PC-9 (cell line): ENCODE data around the gene TRMU. TPM values are rescaled to one million over a fixed set of nuclear protein-coding genes. Genes with fewer than 3 reads are reported as not detected.

Experiments used
- BruUV-seq: library from RNA; stranded (reverse); fragments of 400-500 nt; replicated peaks from 2 replicates; lab custom pipeline; 2021; lab: Mats Ljungman, UMichigan
- CTCF ChIA-PET: fragments of 300-600 bp; sonication (Branson Sonifier 250); formaldehyde crosslinking; loops from one replicate; lab custom pipeline; 2022; ENCODE audit warnings: antibody characterized with exemption; lab: Charles Lee
- POLR2A ChIA-PET: fragments of 300-600 bp; sonication (Branson Sonifier 250); formaldehyde crosslinking; loops from one replicate; lab custom pipeline; 2022; ENCODE audit warnings: antibody characterized with exemption; ENCODE audit not compliant: unreplicated experiment; lab: Charles Lee
- DNase-seq, 2 experiments: peaks; one replicate each; pipeline versions ENCODE4 v3.0.0 to v3.0.0-alpha.2; 2015 to 2022; ENCODE audit warnings: mixed read lengths in 1 of 2
- H2AFZ ChIP-seq: fragments of 200-600 bp; sonication (generic); 2 replicates; pipeline ENCODE4 v1.8.1; 2017; ENCODE audit warnings: antibody characterized with exemption
- H3F3A ChIP-seq: fragments of 200-600 bp; sonication (generic); 2 replicates; pipeline ENCODE4 v1.8.1; 2017; ENCODE audit warnings: antibody characterized with exemption, mild to moderate bottlenecking, low read depth; ENCODE audit not compliant: insufficient read depth
- H3K27ac ChIP-seq: fragments of 200-600 bp; sonication (generic); 2 replicates; pipeline ENCODE4 v1.6.1; 2016; ENCODE audit warnings: mixed run types
- H3K27me3 ChIP-seq: fragments of 200-600 bp; sonication (generic); 2 replicates; pipeline ENCODE4 v1.6.1; 2016; ENCODE audit warnings: low read depth, mixed run types; ENCODE audit not compliant: insufficient read depth
- H3K36me3 ChIP-seq: fragments of 200-600 bp; sonication (generic); 2 replicates; pipeline ENCODE4 v1.6.1; 2016; ENCODE audit warnings: low read depth, mixed run types
- H3K4me1 ChIP-seq: fragments of 200-600 bp; sonication (generic); replicated peaks from 2 replicates; pipeline ENCODE4 v1.6.1; 2016; ENCODE audit warnings: mixed run types; ENCODE audit not compliant: insufficient read depth
- H3K4me2 ChIP-seq: fragments of 200-600 bp; sonication (generic); 2 replicates; pipeline ENCODE4 v1.6.1; 2017; ENCODE audit warnings: mixed run types
- H3K4me3 ChIP-seq: fragments of 200-600 bp; sonication (generic); 2 replicates; pipeline ENCODE4 v1.6.1; 2016; ENCODE audit warnings: mixed run types
- H3K79me2 ChIP-seq: fragments of 200-600 bp; sonication (generic); 2 replicates; pipeline ENCODE4 v1.6.1; 2017; ENCODE audit warnings: low read depth, mixed run types
- H3K9me2 ChIP-seq: fragments of 200-600 bp; sonication (generic); 2 replicates; pipeline ENCODE4 v1.8.1; 2017; ENCODE audit warnings: mild to moderate bottlenecking; ENCODE audit not compliant: insufficient read depth
- H3K9me3 ChIP-seq: fragments of 200-600 bp; sonication (generic); 2 replicates; pipeline ENCODE4 v1.8.1; 2016; ENCODE audit warnings: low read depth; ENCODE audit not compliant: insufficient read depth
- H4K20me1 ChIP-seq: fragments of 200-600 bp; sonication (generic); 2 replicates; pipeline ENCODE4 v1.8.1; 2017; ENCODE audit not compliant: insufficient read depth
- EZH2 ChIP-seq: fragments of 200-600 bp; sonication (generic); IDR thresholded peaks from 2 replicates; pipeline ENCODE4 v1.8.0; 2017; ENCODE audit warnings: antibody characterized with exemption, low read depth
- intact Hi-C: fragments of 100-400 bp; cut with micrococcal nuclease; formaldehyde crosslinking; loops from one replicate; pipeline ENCODE4 v1.10.0; 2022; ENCODE audit not compliant: unreplicated experiment
- total RNA-seq: library from RNA; stranded (reverse); gene quantifications from 2 replicates; pipeline ENCODE4 v1.2.3, GENCODE V29; 2021
- TF ChIP-seq, protein P1 (sequence below): fragments of 200-600 bp; sonication (generic); conservative IDR thresholded peaks from 2 replicates; pipeline ENCODE4 v1.6.1; 2017; ENCODE audit warnings: mixed run types, antibody characterized with exemption, mild to moderate bottlenecking, moderate library complexity

Gene TRMU
- total RNA-seq, 1 experiment from 2014 or later: 58.2 TPM

- no peak overlapping the region for H3K4me3 ChIP-seq
- ChIA-PET CTCF (interaction anchor here (0.5 kb wide), 1 partner anchor 244 kb away, joined by 5 read pairs; no protein-coding TSS in a partner anchor), POLR2A (no interaction called here)
- H3K36me3 ChIP-seq: peaks cover 8% of the 10 kb centered on the region; the same call in 1 of the 2 replicates
- TF ChIP-seq, protein P1, sequence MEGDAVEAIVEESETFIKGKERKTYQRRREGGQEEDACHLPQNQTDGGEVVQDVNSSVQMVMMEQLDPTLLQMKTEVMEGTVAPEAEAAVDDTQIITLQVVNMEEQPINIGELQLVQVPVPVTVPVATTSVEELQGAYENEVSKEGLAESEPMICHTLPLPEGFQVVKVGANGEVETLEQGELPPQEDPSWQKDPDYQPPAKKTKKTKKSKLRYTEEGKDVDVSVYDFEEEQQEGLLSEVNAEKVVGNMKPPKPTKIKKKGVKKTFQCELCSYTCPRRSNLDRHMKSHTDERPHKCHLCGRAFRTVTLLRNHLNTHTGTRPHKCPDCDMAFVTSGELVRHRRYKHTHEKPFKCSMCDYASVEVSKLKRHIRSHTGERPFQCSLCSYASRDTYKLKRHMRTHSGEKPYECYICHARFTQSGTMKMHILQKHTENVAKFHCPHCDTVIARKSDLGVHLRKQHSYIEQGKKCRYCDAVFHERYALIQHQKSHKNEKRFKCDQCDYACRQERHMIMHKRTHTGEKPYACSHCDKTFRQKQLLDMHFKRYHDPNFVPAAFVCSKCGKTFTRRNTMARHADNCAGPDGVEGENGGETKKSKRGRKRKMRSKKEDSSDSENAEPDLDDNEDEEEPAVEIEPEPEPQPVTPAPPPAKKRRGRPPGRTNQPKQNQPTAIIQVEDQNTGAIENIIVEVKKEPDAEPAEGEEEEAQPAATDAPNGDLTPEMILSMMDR: no peak
- TF ChIP-seq EZH2: no peak
- H4K20me1 ChIP-seq: no peaks in the 10 kb centered on the region
- no TSS peak for BruUV-seq
- H3K4me2 ChIP-seq: no peak overlapping the region
- no peaks in the 10 kb centered on the region for H3K9me3 ChIP-seq
- no peaks in the 10 kb centered on the region for H3K4me1 ChIP-seq
- no peak for DNase-seq
- H3K9me2 ChIP-seq: no peaks in the 10 kb centered on the region
- no peak overlapping the region for H3K27ac ChIP-seq
- H3K27me3 ChIP-seq: no peaks in the 10 kb centered on the region
- H2AFZ ChIP-seq: no peak overlapping the region
- intact Hi-C loops: no loop called here
- H3F3A ChIP-seq: no peaks in the 10 kb centered on the region; the same call in 1 of the 2 replicates
- no peaks in the 10 kb centered on the region for H3K79me2 ChIP-seq
These were observed 16.9 kb upstream of the TRMU start for GRCh38 chr22:46318576-46318975.

DNA sequence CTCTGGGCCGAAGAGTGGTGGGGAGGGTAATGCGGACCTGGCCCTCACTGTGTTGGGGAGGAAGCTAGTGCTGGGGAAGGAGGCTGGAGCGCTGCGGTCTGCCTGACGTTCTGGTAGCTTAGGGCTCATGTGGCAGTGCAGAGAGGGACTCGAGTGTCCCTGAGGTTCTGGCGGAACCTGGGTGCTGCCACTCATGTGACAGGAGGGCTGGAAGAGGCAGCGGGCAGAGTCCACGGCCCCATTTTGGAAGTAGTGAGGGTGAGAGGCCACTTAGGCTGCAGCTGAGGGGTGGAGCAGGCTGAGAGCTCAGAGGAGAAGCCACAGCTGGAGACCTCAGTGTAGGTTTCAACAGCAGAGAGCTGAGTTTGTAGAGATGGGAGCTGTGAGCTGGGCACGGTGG is 16.2 kb upstream of the TRMU start:
- no TSS peak for BruUV-seq
- Histone ChIP-seq H3K27me3 (no peaks in the 10 kb centered on the region), H3K9me3 (no peaks in the 10 kb centered on the region), H3F3A (no peaks in the 10 kb centered on the region; the same call in 1 of the 2 replicates), H3K4me3 (no peak overlapping the region), H3K9me2 (no peaks in the 10 kb centered on the region), H3K79me2 (no peaks in the 10 kb centered on the region), H4K20me1 (no peaks in the 10 kb centered on the region), H3K27ac (no peak overlapping the region), H3K4me1 (no peaks in the 10 kb centered on the region), H3K4me2 (no peak overlapping the region), H3K36me3 (peaks cover 8% of the 10 kb centered on the region; the same call in 1 of the 2 replicates), H2AFZ (no peak overlapping the region)
- POLR2A ChIA-PET: no interaction called here
- DNase-seq: no peak
- CTCF ChIA-PET: no interaction called here
- intact Hi-C loops: no loop called here
- TF ChIP-seq, protein P1: no peak
- TF ChIP-seq EZH2: no peak

DNA sequence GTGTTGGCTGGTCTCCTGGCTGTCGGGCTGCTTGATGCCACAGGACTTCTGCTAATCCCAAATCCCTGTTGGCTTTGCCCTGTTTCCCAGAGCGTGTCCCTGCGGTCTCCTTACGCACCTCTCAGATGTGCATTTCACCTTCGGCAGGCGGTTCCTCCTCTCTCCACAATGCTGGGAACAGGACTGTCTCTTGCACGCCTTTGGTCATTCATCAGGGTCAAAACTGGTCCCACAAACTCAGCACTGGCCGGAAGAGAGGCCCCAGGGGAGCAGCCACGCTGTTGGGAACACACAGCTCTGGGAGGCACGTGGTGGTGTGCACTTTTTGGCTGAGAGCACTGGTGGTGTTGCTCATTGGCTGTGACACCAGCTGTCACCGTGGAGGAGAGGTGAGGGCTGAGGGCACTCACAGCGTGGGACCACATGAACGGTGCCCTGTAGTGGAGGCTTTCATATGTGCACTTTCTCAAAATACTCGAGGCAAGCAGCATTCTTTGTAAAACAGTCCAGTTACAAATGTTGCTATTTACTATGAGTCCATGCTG is 15.3 kb upstream of the TRMU start:
- Histone ChIP-seq H3K4me1 (no peaks in the 10 kb centered on the region), H3K9me2 (no peaks in the 10 kb centered on the region), H3K4me3 (no peak overlapping the region), H3K9me3 (no peaks in the 10 kb centered on the region), H2AFZ (no peak overlapping the region), H3K27ac (no peak overlapping the region), H3K36me3 (peaks cover 13% of the 10 kb centered on the region; the same call in 1 of the 2 replicates), H4K20me1 (no peaks in the 10 kb centered on the region), H3F3A (no peaks in the 10 kb centered on the region; the same call in 1 of the 2 replicates), H3K27me3 (no peaks in the 10 kb centered on the region), H3K4me2 (no peak overlapping the region), H3K79me2 (no peaks in the 10 kb centered on the region)
- intact Hi-C loops: no loop called here
- CTCF ChIA-PET: no interaction called here
- no peak for DNase-seq
- TF ChIP-seq, protein P1: no peak
- no peak for TF ChIP-seq EZH2
- no TSS peak for BruUV-seq
- POLR2A ChIA-PET: no interaction called here
